WTC11 (cell line): ENCODE data around the gene SH2B3. TPM values are rescaled to one million over a fixed set of nuclear protein-coding genes. Genes with fewer than 3 reads are reported as not detected.

Source experiments
- ATAC-seq: fragments of 200-7000 bp; cut with Tn5 transposase; 2 replicates; pipeline ENCODE4 v1.10.0; 2021; ENCODE audit warnings: mild to moderate bottlenecking, moderate library complexity
- CTCF ChIA-PET: fragments of 300-600 bp; sonication (Branson Sonifier 250); formaldehyde crosslinking; loops from one replicate; lab custom pipeline; 2021; ENCODE audit warnings: antibody characterized with exemption; lab: Charles Lee
- POLR2A ChIA-PET: fragments of 350-600 bp; sonication (Branson Sonifier 250); formaldehyde crosslinking; loops from one replicate; lab custom pipeline; 2021; ENCODE audit warnings: antibody characterized with exemption; lab: Charles Lee
- DNase-seq: peaks from one replicate; pipeline ENCODE4 v3.0.0; 2021; ENCODE audit warnings: low spot score
- H3K27ac Mint-ChIP-seq: 2 replicates; pipeline ENCODE4 v1.8.0; 2021; ENCODE audit warnings: mixed read lengths
- H3K27me3 Mint-ChIP-seq: 2 replicates; pipeline ENCODE4 v1.8.0; 2021; ENCODE audit warnings: low read depth, mild to moderate bottlenecking, moderate library complexity, mixed read lengths
- H3K36me3 Mint-ChIP-seq: 2 replicates; pipeline ENCODE4 v1.8.0; 2021; ENCODE audit warnings: mixed read lengths
- H3K4me1 Mint-ChIP-seq: 2 replicates; pipeline ENCODE4 v1.8.0; 2022; ENCODE audit warnings: mixed read lengths
- H3K4me3 Mint-ChIP-seq: 2 replicates; pipeline ENCODE4 v1.8.0; 2021; ENCODE audit warnings: mild to moderate bottlenecking, moderate library complexity, mixed read lengths
- H3K9me3 Mint-ChIP-seq: 2 replicates; pipeline ENCODE4 v1.8.0; 2021; ENCODE audit warnings: mixed read lengths
- CBFB ChIP-seq: sonication (generic); formaldehyde crosslinking; IDR thresholded peaks from 2 replicates; pipeline ENCODE4 v1.8.1; 2022; ENCODE audit warnings: mild to moderate bottlenecking, low read depth, missing genetic modification reagents
- EMX1 ChIP-seq: fragments of 250-450 bp; sonication (Bioruptor Pico); IDR thresholded peaks from 2 replicates; pipeline ENCODE4 v1.8.0; 2021; ENCODE audit warnings: mild to moderate bottlenecking
- ETV6 ChIP-seq: sonication (generic); formaldehyde crosslinking; IDR thresholded peaks from 2 replicates; pipeline ENCODE4 v1.8.1; 2022; ENCODE audit warnings: mild to moderate bottlenecking, missing genetic modification reagents
- FOXJ3 ChIP-seq: sonication (generic); formaldehyde crosslinking; IDR thresholded peaks from 2 replicates; pipeline ENCODE4 v1.9.0; 2021; ENCODE audit warnings: missing genetic modification reagents, mild to moderate bottlenecking, borderline replicate concordance
- FOXK1 ChIP-seq: sonication (generic); formaldehyde crosslinking; IDR thresholded peaks from 2 replicates; pipeline ENCODE4 v1.8.0; 2022; ENCODE audit warnings: mild to moderate bottlenecking, moderate library complexity, missing genetic modification reagents
- GTF2I ChIP-seq: fragments of 250-450 bp; sonication (Bioruptor Pico); conservative IDR thresholded peaks from 2 replicates; pipeline ENCODE4 v1.4.0; 2021; ENCODE audit warnings: mild to moderate bottlenecking
- IRF2 ChIP-seq: sonication (generic); formaldehyde crosslinking; IDR thresholded peaks from 2 replicates; pipeline ENCODE4 v1.8.0; 2022; ENCODE audit warnings: low read depth, missing genetic modification reagents, borderline replicate concordance
- NFATC4 ChIP-seq: fragments of 250-450 bp; sonication (Bioruptor Pico); IDR thresholded peaks from 2 replicates; pipeline ENCODE4 v1.9.0; 2021; ENCODE audit warnings: mild to moderate bottlenecking
- NFE2L1 ChIP-seq: sonication (generic); formaldehyde crosslinking; IDR thresholded peaks from 2 replicates; pipeline ENCODE4 v1.8.1; 2023; ENCODE audit warnings: missing genetic modification reagents
- OVOL2 ChIP-seq: fragments of 250-450 bp; sonication (Bioruptor Pico); IDR thresholded peaks from 2 replicates; pipeline ENCODE4 v1.9.0; 2021; ENCODE audit warnings: mild to moderate bottlenecking, borderline replicate concordance
- SMAD3 ChIP-seq: sonication (generic); formaldehyde crosslinking; IDR thresholded peaks from 2 replicates; pipeline ENCODE4 v1.8.0; 2022; ENCODE audit warnings: missing genetic modification reagents, mild to moderate bottlenecking, borderline replicate concordance
- ZBTB21 ChIP-seq: sonication (generic); formaldehyde crosslinking; IDR thresholded peaks from 2 replicates; pipeline ENCODE4 v1.8.1; 2023; ENCODE audit warnings: mild to moderate bottlenecking, missing genetic modification reagents, borderline replicate concordance
- total RNA-seq: library from RNA; stranded (reverse); gene quantifications from 3 replicates; pipeline ENCODE4 v1.2.3, GENCODE V29; 2021
- TF ChIP-seq, protein P1 (sequence below): sonication (generic); formaldehyde crosslinking; IDR thresholded peaks from 2 replicates; pipeline ENCODE4 v1.8.0; 2022; ENCODE audit warnings: mild to moderate bottlenecking, missing genetic modification reagents
- TF ChIP-seq, protein P2 (sequence below): sonication (generic); formaldehyde crosslinking; IDR thresholded peaks from 2 replicates; pipeline ENCODE4 v1.8.0; 2023; ENCODE audit warnings: missing genetic modification reagents
- TF ChIP-seq, protein P3 (sequence below): sonication (generic); formaldehyde crosslinking; IDR thresholded peaks from 2 replicates; pipeline ENCODE4 v1.8.0; 2022; ENCODE audit warnings: missing genetic modification reagents
- TF ChIP-seq, protein P4 (sequence below): sonication (generic); formaldehyde crosslinking; IDR thresholded peaks from 2 replicates; pipeline ENCODE4 v1.8.0; 2023; ENCODE audit warnings: missing genetic modification reagents, mild to moderate bottlenecking, borderline replicate concordance
- TF ChIP-seq, protein P5 (sequence below): sonication (generic); formaldehyde crosslinking; conservative IDR thresholded peaks from 2 replicates; pipeline ENCODE4 v1.8.1; 2023; ENCODE audit warnings: mild to moderate bottlenecking, low read depth, missing genetic modification reagents, moderate library complexity
- TF ChIP-seq, protein P6 (sequence below): sonication (generic); formaldehyde crosslinking; IDR thresholded peaks from 2 replicates; pipeline ENCODE4 v1.8.1; 2023; ENCODE audit warnings: mild to moderate bottlenecking, missing genetic modification reagents, moderate library complexity

The SH2B3 gene
- total RNA-seq, 1 experiment from 2014 or later, result 31.8 TPM

DNA sequence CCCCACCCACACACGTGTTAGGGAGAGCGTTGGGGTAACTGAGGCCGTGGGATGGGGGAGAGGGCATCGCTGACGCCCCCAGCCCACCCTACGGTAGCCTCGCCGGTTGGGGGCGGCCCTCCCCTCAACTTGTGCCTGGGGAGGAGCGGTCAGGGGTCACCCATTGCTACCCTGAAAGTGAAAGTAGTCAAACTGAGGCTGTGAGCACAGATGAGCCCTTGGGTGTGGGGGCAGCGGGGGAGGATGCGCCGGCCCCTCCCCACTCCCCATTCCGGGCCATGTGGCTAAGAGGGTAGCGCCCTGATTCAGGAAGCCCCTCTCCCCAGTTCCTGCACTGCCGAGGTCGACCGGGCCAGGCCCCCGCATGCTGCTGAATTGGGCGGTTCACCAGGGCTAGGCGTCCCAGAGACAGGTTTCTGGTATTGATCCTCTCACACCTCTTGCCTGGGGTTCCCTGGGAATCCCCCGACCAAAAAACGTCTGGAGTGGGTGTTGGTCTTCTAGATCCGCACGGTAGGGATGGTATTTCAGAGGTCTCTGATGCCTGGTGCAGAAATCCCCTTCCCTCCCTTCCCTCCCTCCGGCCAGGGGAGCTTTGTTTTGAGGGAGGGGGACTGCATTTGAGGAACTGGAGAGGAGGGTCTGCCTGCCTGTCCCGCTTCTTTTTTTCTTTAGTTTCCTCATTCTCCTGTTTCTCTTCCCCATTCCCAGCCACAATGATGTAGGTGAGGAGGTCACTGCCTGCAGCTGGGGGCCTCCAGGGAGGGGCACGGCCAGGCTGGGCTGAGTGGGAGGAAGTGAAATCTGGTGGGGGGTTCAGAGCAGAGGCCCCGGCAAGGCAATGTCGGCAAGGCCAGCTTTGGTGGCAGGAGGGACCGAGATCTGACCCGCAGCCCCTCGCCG, 1.0 kb downstream of the SH2B3 start:
- TF ChIP-seq, protein P1, sequence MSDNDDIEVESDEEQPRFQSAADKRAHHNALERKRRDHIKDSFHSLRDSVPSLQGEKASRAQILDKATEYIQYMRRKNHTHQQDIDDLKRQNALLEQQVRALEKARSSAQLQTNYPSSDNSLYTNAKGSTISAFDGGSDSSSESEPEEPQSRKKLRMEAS (CRISPR knock-in tag), result 0 out of 2 replicates have a peak, but pooled peaks have one; percentile 37
- no peak for TF ChIP-seq GTF2I (CRISPR knock-in tag)
- TF ChIP-seq NFATC4 (CRISPR knock-in tag), result no peak
- no peak for TF ChIP-seq NFE2L1 (CRISPR knock-in tag)
- 0 out of 2 replicates have a peak, but pooled peaks have one; percentile 10 for TF ChIP-seq ZBTB21 (CRISPR knock-in tag)
- TF ChIP-seq, protein P2, sequence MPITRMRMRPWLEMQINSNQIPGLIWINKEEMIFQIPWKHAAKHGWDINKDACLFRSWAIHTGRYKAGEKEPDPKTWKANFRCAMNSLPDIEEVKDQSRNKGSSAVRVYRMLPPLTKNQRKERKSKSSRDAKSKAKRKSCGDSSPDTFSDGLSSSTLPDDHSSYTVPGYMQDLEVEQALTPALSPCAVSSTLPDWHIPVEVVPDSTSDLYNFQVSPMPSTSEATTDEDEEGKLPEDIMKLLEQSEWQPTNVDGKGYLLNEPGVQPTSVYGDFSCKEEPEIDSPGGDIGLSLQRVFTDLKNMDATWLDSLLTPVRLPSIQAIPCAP, result peak; percentile 54; the same call in 1 of the 2 replicates
- TF ChIP-seq OVOL2 (CRISPR knock-in tag), result no peak
- TF ChIP-seq EMX1 (CRISPR knock-in tag), result no peak
- TF ChIP-seq, protein P3, sequence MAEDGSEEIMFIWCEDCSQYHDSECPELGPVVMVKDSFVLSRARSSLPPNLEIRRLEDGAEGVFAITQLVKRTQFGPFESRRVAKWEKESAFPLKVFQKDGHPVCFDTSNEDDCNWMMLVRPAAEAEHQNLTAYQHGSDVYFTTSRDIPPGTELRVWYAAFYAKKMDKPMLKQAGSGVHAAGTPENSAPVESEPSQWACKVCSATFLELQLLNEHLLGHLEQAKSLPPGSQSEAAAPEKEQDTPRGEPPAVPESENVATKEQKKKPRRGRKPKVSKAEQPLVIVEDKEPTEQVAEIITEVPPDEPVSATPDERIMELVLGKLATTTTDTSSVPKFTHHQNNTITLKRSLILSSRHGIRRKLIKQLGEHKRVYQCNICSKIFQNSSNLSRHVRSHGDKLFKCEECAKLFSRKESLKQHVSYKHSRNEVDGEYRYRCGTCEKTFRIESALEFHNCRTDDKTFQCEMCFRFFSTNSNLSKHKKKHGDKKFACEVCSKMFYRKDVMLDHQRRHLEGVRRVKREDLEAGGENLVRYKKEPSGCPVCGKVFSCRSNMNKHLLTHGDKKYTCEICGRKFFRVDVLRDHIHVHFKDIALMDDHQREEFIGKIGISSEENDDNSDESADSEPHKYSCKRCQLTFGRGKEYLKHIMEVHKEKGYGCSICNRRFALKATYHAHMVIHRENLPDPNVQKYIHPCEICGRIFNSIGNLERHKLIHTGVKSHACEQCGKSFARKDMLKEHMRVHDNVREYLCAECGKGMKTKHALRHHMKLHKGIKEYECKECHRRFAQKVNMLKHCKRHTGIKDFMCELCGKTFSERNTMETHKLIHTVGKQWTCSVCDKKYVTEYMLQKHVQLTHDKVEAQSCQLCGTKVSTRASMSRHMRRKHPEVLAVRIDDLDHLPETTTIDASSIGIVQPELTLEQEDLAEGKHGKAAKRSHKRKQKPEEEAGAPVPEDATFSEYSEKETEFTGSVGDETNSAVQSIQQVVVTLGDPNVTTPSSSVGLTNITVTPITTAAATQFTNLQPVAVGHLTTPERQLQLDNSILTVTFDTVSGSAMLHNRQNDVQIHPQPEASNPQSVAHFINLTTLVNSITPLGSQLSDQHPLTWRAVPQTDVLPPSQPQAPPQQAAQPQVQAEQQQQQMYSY (CRISPR knock-in tag), result no peak
- no peak for TF ChIP-seq IRF2
- no peak for DNase-seq
- Mint-ChIP-seq H3K4me3 (peak overlapping the region; percentile 80), H3K36me3 (no peaks in the 10 kb centered on the region), H3K4me1 (peaks cover 60% of the 10 kb centered on the region), H3K27ac (peak overlapping the region; percentile 68; the same call in 1 of the 2 replicates), H3K27me3 (0 out of 2 replicates have a peak, but pooled peaks cover 2% of the 10 kb centered on the region), H3K9me3 (no peaks in the 10 kb centered on the region)
- CTCF ChIA-PET, result interaction anchor here (1.1 to 2.8 kb wide), 2 partner anchors 18 to 45 kb away, joined by 4 to 14 read pairs; no protein-coding TSS in a partner anchor
- no peak for ATAC-seq
- POLR2A ChIA-PET, result interaction anchor here (1.1 kb wide), 1 partner anchor 23 kb away, joined by 3 read pairs; no protein-coding TSS in a partner anchor

DNA sequence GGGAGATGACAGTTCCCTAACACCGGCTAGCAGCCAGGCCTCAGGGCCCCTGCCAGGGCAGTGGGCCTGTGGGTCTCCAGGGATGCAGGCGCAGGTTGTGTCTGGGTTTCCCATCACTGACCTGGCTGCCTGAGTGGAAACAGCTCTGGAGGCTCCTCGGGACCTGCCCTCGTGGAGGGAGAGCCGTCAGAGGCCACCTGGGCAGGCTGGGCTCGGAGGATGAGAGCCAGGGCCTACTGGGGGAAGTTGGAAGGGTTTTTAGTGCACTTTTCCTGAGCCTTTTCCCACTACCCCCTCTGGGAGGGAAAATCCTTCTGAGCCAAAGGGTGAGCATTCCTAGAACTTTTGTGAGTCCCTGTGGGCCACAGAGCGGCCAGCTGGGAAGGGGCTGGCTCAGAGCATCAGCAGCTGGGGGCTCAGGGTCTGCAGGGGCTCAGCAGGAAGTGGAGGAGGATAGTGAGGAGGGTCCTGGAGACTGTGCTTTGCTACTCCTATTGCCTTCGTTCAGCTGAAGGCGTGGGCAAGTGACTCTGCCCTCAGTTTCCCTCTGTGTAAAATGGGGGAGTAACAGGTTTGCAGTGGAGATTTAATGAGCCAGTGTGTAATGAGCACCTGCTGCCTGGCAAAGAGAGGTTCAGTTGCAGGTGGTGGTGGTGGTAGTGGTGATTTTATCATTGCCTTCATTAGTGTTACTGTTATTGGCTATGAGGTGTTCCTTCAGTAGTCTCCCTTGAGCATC, 1.8 kb downstream of the SH2B3 start:
- DNase-seq, result no peak
- CTCF ChIA-PET, result interaction anchor here (1.1 to 2.8 kb wide), 2 partner anchors 17 to 44 kb away, joined by 4 to 14 read pairs; no protein-coding TSS in a partner anchor
- TF ChIP-seq, protein P1 (CRISPR knock-in tag), result no peak
- TF ChIP-seq, protein P4, sequence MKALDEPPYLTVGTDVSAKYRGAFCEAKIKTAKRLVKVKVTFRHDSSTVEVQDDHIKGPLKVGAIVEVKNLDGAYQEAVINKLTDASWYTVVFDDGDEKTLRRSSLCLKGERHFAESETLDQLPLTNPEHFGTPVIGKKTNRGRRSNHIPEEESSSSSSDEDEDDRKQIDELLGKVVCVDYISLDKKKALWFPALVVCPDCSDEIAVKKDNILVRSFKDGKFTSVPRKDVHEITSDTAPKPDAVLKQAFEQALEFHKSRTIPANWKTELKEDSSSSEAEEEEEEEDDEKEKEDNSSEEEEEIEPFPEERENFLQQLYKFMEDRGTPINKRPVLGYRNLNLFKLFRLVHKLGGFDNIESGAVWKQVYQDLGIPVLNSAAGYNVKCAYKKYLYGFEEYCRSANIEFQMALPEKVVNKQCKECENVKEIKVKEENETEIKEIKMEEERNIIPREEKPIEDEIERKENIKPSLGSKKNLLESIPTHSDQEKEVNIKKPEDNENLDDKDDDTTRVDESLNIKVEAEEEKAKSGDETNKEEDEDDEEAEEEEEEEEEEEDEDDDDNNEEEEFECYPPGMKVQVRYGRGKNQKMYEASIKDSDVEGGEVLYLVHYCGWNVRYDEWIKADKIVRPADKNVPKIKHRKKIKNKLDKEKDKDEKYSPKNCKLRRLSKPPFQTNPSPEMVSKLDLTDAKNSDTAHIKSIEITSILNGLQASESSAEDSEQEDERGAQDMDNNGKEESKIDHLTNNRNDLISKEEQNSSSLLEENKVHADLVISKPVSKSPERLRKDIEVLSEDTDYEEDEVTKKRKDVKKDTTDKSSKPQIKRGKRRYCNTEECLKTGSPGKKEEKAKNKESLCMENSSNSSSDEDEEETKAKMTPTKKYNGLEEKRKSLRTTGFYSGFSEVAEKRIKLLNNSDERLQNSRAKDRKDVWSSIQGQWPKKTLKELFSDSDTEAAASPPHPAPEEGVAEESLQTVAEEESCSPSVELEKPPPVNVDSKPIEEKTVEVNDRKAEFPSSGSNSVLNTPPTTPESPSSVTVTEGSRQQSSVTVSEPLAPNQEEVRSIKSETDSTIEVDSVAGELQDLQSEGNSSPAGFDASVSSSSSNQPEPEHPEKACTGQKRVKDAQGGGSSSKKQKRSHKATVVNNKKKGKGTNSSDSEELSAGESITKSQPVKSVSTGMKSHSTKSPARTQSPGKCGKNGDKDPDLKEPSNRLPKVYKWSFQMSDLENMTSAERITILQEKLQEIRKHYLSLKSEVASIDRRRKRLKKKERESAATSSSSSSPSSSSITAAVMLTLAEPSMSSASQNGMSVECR (CRISPR knock-in tag), result no peak
- TF ChIP-seq CBFB (no peak), FOXK1 (CRISPR knock-in tag) (no peak), SMAD3 (CRISPR knock-in tag) (no peak), NFE2L1 (CRISPR knock-in tag) (no peak), ETV6 (no peak), FOXJ3 (no peak)
- TF ChIP-seq, protein P5, sequence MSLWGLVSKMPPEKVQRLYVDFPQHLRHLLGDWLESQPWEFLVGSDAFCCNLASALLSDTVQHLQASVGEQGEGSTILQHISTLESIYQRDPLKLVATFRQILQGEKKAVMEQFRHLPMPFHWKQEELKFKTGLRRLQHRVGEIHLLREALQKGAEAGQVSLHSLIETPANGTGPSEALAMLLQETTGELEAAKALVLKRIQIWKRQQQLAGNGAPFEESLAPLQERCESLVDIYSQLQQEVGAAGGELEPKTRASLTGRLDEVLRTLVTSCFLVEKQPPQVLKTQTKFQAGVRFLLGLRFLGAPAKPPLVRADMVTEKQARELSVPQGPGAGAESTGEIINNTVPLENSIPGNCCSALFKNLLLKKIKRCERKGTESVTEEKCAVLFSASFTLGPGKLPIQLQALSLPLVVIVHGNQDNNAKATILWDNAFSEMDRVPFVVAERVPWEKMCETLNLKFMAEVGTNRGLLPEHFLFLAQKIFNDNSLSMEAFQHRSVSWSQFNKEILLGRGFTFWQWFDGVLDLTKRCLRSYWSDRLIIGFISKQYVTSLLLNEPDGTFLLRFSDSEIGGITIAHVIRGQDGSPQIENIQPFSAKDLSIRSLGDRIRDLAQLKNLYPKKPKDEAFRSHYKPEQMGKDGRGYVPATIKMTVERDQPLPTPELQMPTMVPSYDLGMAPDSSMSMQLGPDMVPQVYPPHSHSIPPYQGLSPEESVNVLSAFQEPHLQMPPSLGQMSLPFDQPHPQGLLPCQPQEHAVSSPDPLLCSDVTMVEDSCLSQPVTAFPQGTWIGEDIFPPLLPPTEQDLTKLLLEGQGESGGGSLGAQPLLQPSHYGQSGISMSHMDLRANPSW (CRISPR knock-in tag), result no peak
- TF ChIP-seq, protein P6, sequence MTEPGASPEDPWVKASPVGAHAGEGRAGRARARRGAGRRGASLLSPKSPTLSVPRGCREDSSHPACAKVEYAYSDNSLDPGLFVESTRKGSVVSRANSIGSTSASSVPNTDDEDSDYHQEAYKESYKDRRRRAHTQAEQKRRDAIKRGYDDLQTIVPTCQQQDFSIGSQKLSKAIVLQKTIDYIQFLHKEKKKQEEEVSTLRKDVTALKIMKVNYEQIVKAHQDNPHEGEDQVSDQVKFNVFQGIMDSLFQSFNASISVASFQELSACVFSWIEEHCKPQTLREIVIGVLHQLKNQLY (CRISPR knock-in tag), result no peak

More for the DNA sequence above, 1.8 kb downstream of the SH2B3 start:
- H3K36me3 Mint-ChIP-seq, result no peaks in the 10 kb centered on the region
- no peaks in the 10 kb centered on the region for H3K9me3 Mint-ChIP-seq
- peaks cover 68% of the 10 kb centered on the region for H3K4me1 Mint-ChIP-seq
- POLR2A ChIA-PET, result interaction anchor here (1.1 kb wide), 1 partner anchor 22 kb away, joined by 3 read pairs; no protein-coding TSS in a partner anchor
- H3K4me3 Mint-ChIP-seq, result peak overlapping the region; percentile 80
- H3K27me3 Mint-ChIP-seq, result 0 out of 2 replicates have a peak, but pooled peaks cover 2% of the 10 kb centered on the region
- ATAC-seq, result no peak
- H3K27ac Mint-ChIP-seq, result peak overlapping the region; percentile 53; the same call in 1 of the 2 replicates
